IMR-90 (cell line): ENCODE measurements around the gene BLOC1S6. TPM values are rescaled to one million over a fixed set of nuclear protein-coding genes. Genes with fewer than 3 reads are reported as not detected.

ENCODE experiments used
- ATAC-seq: fragments of 200-7000 bp; cut with Tn5 transposase; 2 replicates; pipeline ENCODE4 v1.9.1; 2020; ENCODE audit warnings: low read depth, mild to moderate bottlenecking, moderate library complexity
- BruUV-seq: library from RNA; stranded (reverse); fragments of 400-500 nt; replicated peaks from 2 replicates; lab custom pipeline; 2021; lab: Mats Ljungman, UMichigan
- CTCF ChIA-PET: fragments of 300-600 bp; formaldehyde crosslinking; extraction: SDS; loops from one replicate; lab custom pipeline; 2021; ENCODE audit warnings: antibody characterized with exemption; lab: Yijun Ruan, JAX
- POLR2A ChIA-PET: fragments of 300-600 bp; sonication (Branson Sonifier 250); formaldehyde crosslinking; loops from one replicate; lab custom pipeline; 2022; ENCODE audit warnings: antibody characterized with exemption; ENCODE audit not compliant: unreplicated experiment; lab: Charles Lee
- DNase-seq: peaks from one replicate; pipeline ENCODE4 v3.0.0; 2013
- H2AFZ ChIP-seq: replicated peaks from 2 replicates; pipeline ENCODE3; 2013; ENCODE audit warnings: low read length, mild to moderate bottlenecking; ENCODE audit not compliant: poor library complexity
- H2AK5ac ChIP-seq: 2 replicates; pipeline ENCODE4 v1.6.1; 2013; ENCODE audit warnings: low read depth, low read length, inconsistent platforms
- H2AK9ac ChIP-seq: replicated peaks from 2 replicates; pipeline ENCODE3; 2013; ENCODE audit warnings: mild to moderate bottlenecking, low read depth, low read length, moderate library complexity; ENCODE audit not compliant: poor library complexity
- H2BK120ac ChIP-seq: 2 replicates; pipeline ENCODE4 v1.6.1; 2013; ENCODE audit warnings: low read depth, low read length, inconsistent platforms
- H2BK15ac ChIP-seq: 3 replicates; pipeline ENCODE4 v1.6.1; 2013; ENCODE audit warnings: low read depth, low read length, inconsistent platforms
- H2BK20ac ChIP-seq: 2 replicates; pipeline ENCODE4 v1.6.1; 2013; ENCODE audit warnings: low read depth, mild to moderate bottlenecking, inconsistent platforms, low read length, moderate library complexity
- H2BK5ac ChIP-seq: 2 replicates; pipeline ENCODE4 v1.6.1; 2013; ENCODE audit warnings: mild to moderate bottlenecking, low read depth, low read length, inconsistent platforms; ENCODE audit not compliant: poor library complexity, severe bottlenecking
- H3K14ac ChIP-seq: replicated peaks from 2 replicates; pipeline ENCODE4 v1.6.1; 2013; ENCODE audit warnings: low read depth, low read length, inconsistent platforms
- H3K18ac ChIP-seq: 2 replicates; pipeline ENCODE4 v1.6.1; 2013; ENCODE audit warnings: low read depth, low read length, control low read depth
- H3K23ac ChIP-seq: 2 replicates; pipeline ENCODE4 v1.6.1; 2013; ENCODE audit warnings: low read depth, low read length, inconsistent platforms
- H3K27ac ChIP-seq: 2 replicates; pipeline ENCODE4 v1.5.1; 2013; ENCODE audit warnings: mild to moderate bottlenecking, control low read depth, low read length; ENCODE audit not compliant: insufficient read depth
- H3K27me3 ChIP-seq: 2 replicates; pipeline ENCODE4 v1.6.1; 2013; ENCODE audit warnings: low read length; ENCODE audit not compliant: control insufficient read depth, insufficient read depth
- H3K36me3 ChIP-seq: 2 replicates; pipeline ENCODE4 v1.6.1; 2013; ENCODE audit warnings: low read length, mixed read lengths; ENCODE audit not compliant: control insufficient read depth, insufficient read depth
- H3K4ac ChIP-seq: 2 replicates; pipeline ENCODE4 v1.6.1; 2013; ENCODE audit warnings: low read depth, low read length, inconsistent platforms
- H3K4me1 ChIP-seq: 2 replicates; pipeline ENCODE4 v1.6.1; 2013; ENCODE audit warnings: low read length, mixed read lengths; ENCODE audit not compliant: control insufficient read depth, insufficient read depth
- H3K4me2 ChIP-seq: 2 replicates; pipeline ENCODE4 v1.6.1; 2013; ENCODE audit warnings: low read depth, mild to moderate bottlenecking, control low read depth, low read length, moderate library complexity
- H3K4me3 ChIP-seq: 2 replicates; pipeline ENCODE4 v1.5.1; 2013; ENCODE audit warnings: low read depth, mild to moderate bottlenecking, control low read depth, low read length, moderate library complexity; ENCODE audit not compliant: insufficient read depth
- H3K56ac ChIP-seq: 2 replicates; pipeline ENCODE4 v1.6.1; 2013; ENCODE audit warnings: low read length, inconsistent platforms; ENCODE audit not compliant: insufficient read depth; ENCODE audit errors: extremely low read depth
- H3K79me1 ChIP-seq, 2 experiments: 2 replicates each; pipeline ENCODE4 v1.6.1; 2013; ENCODE audit warnings: low read length in 2 of 2, inconsistent platforms in 1 of 2, low read depth in 1 of 2
- H3K9ac ChIP-seq: 2 replicates; pipeline ENCODE4 v1.6.1; 2013; ENCODE audit warnings: low read depth, low read length, control low read depth
- H3K9me1 ChIP-seq: 2 replicates; pipeline ENCODE4 v1.6.1; 2013; ENCODE audit warnings: low read length, inconsistent platforms; ENCODE audit not compliant: insufficient read depth
- H3K9me3 ChIP-seq: 2 replicates; pipeline ENCODE4 v1.6.1; 2013; ENCODE audit warnings: low read length; ENCODE audit not compliant: control insufficient read depth, insufficient read depth
- H4K20me1 ChIP-seq: 2 replicates; pipeline ENCODE4 v1.6.1; 2013; ENCODE audit warnings: low read length, inconsistent platforms; ENCODE audit not compliant: insufficient read depth
- H4K5ac ChIP-seq: 2 replicates; pipeline ENCODE4 v1.6.1; 2013; ENCODE audit warnings: mild to moderate bottlenecking, low read depth, low read length, control low read depth
- H4K8ac ChIP-seq, 2 experiments: 2 replicates each; pipeline ENCODE4 v1.6.1; 2013; ENCODE audit warnings: low read depth in 2 of 2, low read length in 2 of 2, control low read depth in 1 of 2, inconsistent platforms in 1 of 2
- H4K91ac ChIP-seq: 2 replicates; pipeline ENCODE4 v1.6.1; 2013; ENCODE audit warnings: low read depth, low read length, inconsistent platforms; ENCODE audit not compliant: insufficient read depth
- MAZ ChIP-seq: IDR thresholded peaks from 2 replicates; pipeline ENCODE4 v1.6.1; 2012; ENCODE audit warnings: low read depth, mild to moderate bottlenecking, low read length, improper control_type of control experiment, moderate library complexity, borderline replicate concordance
- RAD21 ChIP-seq: IDR thresholded peaks from 2 replicates; pipeline ENCODE4 v1.6.1; 2012; ENCODE audit warnings: low read length, improper control_type of control experiment
- RFX5 ChIP-seq: IDR thresholded peaks from 2 replicates; pipeline ENCODE4 v1.8.0; 2012; ENCODE audit warnings: low read depth, mild to moderate bottlenecking, low read length, moderate library complexity
- WGBS, 2 experiments: methylation state at CpG; one replicate each; pipeline versions ENCODE4 v1.1.5 to v1.1.7; 2013; ENCODE audit warnings: missing lambda C conversion rate in 2 of 2; ENCODE audit not compliant: insufficient read length in 1 of 2; ENCODE audit errors: extremely low coverage in 2 of 2; 5-methylcytosine and 5-hydroxymethylcytosine counted together
- dilution Hi-C: fragments of 300-500 bp; cut with HindIII; formaldehyde crosslinking; loops from one replicate; pipeline ENCODE4 v1.14.3; 2018; ENCODE audit warnings: low sequenced_read_pairs; ENCODE audit not compliant: unreplicated experiment
- in situ Hi-C: fragments of 300-500 bp; cut with MboI; formaldehyde crosslinking; loops from 3 replicates; pipeline ENCODE4 v1.14.3; 2019; ENCODE audit warnings: low sequenced_read_pairs, inconsistent platforms, mixed read lengths
- intact Hi-C: fragments of 100-400 bp; cut with micrococcal nuclease; formaldehyde crosslinking; loops from 2 replicates; pipeline ENCODE4 v1.10.0; 2022
- polyA plus RNA-seq, 3 experiments: library from polyadenylated mRNA; depleted of rRNA; stranded (reverse); fragments of >200 nt; gene quantifications; 2 replicates each; pipeline ENCODE4 v1.2.3, GENCODE V29; 2012; ENCODE audit warnings: low replicate concordance in 1 of 3
- total RNA-seq: library from RNA; depleted of rRNA; stranded (reverse); fragments of >200 nt; gene quantifications from 2 replicates; pipeline ENCODE4 v1.2.3, GENCODE V29; 2012

Gene BLOC1S6
- total and polyA plus RNA-seq, 2 of the 4 experiments (the other 2 are of a cell fraction) = 21.7 to 40.9 TPM

GRCh38 chr15:45548753-45549520, 38.2 kb upstream of the BLOC1S6 start:
- Histone ChIP-seq H2AFZ (no peak overlapping the region), H3K27ac (no peak overlapping the region), H3K9me3 (no peaks in the 10 kb centered on the region), H2BK15ac (no peak overlapping the region), H3K18ac (no peak overlapping the region), H3K4ac (no peak overlapping the region), H3K4me1 (0 out of 2 replicates have a peak, but pooled peaks cover 1% of the 10 kb centered on the region), H4K91ac (no peak overlapping the region), H2BK20ac (no peak overlapping the region), H3K27me3 (no peaks in the 10 kb centered on the region), H2AK9ac (no peak overlapping the region), H4K8ac (no peak overlapping the region), H3K4me2 (no peak overlapping the region), H3K23ac (no peak overlapping the region), H3K36me3 (no peaks in the 10 kb centered on the region), H2AK5ac (no peak overlapping the region), H4K5ac (no peak overlapping the region), H3K9me1 (no peaks in the 10 kb centered on the region), H2BK120ac (no peak overlapping the region), H4K20me1 (no peaks in the 10 kb centered on the region), H3K14ac (no peak overlapping the region), H3K79me1 (no peaks in the 10 kb centered on the region), H3K56ac (no peak overlapping the region), H2BK5ac (no peak overlapping the region), H3K4me3 (no peak overlapping the region), H3K9ac (no peak overlapping the region)
- DNase-seq (no peak), ATAC-seq (no peak)
- ChIA-PET CTCF (no interaction called here), POLR2A (no interaction called here)
- no peak for TF ChIP-seq RAD21
- TF ChIP-seq RFX5 = no peak
- no peak for TF ChIP-seq MAZ
- intact Hi-C loops = no loop called here
- in situ Hi-C loops = no loop called here
- dilution Hi-C loops = no loop called here
- no TSS peak for BruUV-seq
- WGBS, 2 experiments = no CpG with 5 or more reads among the region's 17 CpGs
